GM12874 (cell line): ENCODE results near the gene ASB8.

Source experiments
- TF ChIP-seq, protein P1 (sequence below): IDR thresholded peaks from 2 replicates; pipeline ENCODE4 v1.5.1; 2011; ENCODE audit warnings: low read depth, mild to moderate bottlenecking, control low read depth, low read length, moderate library complexity; ENCODE audit not compliant: insufficient read depth

The ASB8 gene

DNA sequence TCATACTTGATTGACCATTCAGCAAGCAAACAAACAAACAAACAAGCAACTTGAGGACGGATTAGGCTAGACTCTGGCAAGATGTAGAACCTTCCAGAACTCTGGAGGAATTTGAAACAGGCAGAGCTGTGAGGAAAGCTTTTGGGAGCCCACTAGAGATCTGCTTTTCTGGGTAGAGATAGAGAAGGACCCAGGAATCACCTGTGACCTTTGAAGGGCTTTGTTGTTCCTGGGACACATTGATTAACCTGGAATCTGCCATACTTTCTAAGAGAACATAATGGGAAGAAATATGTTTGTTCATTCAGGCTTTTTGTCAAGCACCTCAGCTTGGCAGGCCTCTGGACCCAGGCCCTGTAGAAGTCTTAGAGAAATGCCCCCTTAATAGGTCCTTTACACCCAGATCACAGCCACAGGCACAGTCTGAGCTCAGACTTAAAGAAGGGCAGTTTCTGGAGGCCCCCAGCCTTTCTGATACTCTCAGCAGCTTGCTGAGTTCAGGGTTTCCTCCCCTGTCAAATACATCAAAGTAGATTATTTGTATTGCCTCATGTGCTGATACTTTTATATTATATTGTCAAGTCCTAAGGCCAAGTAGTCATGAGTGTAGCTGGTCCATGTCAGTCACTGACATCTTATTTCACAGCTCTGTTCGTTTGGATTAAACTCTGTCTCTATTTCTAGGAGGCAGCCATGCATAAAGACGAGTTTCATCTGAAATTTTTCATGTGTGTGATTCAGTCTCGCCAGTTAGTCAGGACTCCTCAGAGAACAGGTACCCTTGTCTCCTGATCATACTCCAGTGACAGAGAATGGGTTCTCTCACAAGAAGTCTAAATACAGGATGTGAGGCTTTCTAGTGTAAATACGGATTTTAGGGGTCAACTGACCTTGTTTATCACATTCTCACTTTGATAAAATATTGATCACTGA is 50.4 kb downstream of the ASB8 start:
- TF ChIP-seq, protein P1, sequence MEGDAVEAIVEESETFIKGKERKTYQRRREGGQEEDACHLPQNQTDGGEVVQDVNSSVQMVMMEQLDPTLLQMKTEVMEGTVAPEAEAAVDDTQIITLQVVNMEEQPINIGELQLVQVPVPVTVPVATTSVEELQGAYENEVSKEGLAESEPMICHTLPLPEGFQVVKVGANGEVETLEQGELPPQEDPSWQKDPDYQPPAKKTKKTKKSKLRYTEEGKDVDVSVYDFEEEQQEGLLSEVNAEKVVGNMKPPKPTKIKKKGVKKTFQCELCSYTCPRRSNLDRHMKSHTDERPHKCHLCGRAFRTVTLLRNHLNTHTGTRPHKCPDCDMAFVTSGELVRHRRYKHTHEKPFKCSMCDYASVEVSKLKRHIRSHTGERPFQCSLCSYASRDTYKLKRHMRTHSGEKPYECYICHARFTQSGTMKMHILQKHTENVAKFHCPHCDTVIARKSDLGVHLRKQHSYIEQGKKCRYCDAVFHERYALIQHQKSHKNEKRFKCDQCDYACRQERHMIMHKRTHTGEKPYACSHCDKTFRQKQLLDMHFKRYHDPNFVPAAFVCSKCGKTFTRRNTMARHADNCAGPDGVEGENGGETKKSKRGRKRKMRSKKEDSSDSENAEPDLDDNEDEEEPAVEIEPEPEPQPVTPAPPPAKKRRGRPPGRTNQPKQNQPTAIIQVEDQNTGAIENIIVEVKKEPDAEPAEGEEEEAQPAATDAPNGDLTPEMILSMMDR = no peak

DNA sequence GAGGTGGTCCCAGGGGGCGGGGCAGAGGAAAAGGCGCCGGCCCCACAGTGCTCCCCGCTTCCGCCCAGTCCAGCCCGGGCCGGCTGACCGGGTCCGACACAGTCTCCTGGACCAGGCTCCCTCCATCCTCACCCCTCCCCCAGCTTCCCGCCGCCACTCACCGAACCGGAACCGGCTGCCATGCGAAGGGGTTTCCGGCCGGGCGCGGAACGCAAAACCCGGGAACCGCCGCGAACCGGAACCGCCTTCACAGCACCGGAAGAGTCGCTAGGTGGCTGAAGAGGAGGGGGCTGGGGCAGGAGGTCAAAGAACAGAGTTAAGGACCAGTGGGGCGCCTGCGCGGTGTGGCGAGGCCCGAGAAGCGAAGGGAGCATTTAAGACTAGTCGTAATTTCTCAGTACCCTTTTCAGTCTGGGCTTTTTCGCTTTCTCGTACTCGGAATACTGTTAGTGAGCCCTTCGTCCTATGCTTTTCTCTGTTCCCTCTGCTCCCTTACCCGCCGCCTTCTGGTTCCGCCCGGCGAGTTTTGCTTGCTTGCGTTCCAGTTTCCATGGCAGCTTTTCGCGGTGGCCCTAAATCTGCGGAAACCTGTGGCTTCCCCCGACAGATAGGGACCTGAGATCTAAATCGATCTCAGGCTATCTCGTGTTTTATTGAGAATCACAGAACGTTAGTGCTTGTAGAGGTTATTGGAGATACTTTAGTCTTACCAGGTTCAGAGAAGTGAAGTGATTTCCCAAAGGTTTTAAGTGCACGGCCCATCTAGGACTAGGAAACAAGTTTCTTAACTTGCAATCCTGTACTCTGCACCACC is 51.2 kb downstream of the ASB8 start, which contains the start of gene SENP1:
Gene SENP1, minus strand, starts transcription at position 213 of the 814 bp plus-strand sequence. CDS start 4,607 bp downstream, outside the sequence.
- TF ChIP-seq, protein P1 = no peak

DNA sequence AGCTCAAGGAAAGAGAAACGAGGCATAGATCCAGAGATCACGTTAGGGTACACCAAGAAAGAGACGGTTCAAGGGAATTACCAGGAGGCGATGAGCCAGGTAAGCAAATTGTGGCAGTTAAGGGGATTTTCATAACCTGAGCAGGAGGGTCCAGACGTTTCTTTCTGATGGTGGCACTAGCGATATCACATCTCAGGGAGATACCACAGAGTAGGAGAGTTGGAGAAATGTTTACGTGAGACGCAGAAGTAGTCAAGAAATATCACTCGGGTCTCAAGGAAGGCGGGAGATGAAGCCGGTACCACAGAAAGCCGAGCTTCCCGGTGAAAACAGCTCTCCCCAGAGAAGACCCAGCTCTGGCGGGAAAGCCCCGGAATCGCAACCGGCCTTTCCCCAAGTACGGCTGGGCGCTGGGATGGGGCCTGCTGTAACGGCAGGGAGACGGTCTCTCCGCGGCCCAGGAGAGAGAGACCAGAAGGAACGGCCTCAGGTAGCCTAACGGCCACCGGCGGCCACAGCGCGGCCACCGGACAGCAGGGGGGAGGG is 51.9 kb downstream of the ASB8 start:
- TF ChIP-seq, protein P1 = no peak

DNA sequence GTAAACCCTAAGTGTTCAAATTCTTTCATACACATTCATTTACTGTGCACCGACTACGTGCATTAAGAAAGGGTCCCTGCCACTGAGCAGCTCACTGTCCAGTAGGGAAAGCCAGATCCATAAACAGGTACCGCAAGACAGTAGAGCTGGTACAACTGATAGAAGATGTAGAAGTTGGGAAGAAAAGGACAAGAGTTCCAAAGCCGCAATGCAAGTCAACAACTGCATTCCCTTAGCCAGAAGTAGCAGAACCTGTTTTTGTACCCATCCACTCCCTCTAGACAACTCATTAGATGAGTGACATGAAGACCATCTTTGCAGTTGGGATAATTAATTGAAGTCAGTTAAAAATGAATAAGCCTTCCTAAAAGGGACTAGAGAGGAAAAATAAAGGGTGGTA is 52.8 kb downstream of the ASB8 start:
- TF ChIP-seq, protein P1 = no peak
